Peyer's patch (tissue), 4 donors: ENCODE results near the gene ROR1.

Experiments
- POLR2A ChIP-seq, 2 donors: fragments of 450-650 bp; IDR thresholded peaks; one replicate each; pipeline ENCODE4 v1.5.1; 2017; ENCODE audit warnings: antibody characterized with exemption in 2 of 2, mild to moderate bottlenecking in 2 of 2, moderate library complexity in 2 of 2
- TF ChIP-seq, protein P1 (sequence below), 6 experiments: fragments of 450-650 bp in 4 of 6; fragments of 200-600 bp in 2 of 6; sonication (generic) in 1 of 6; IDR thresholded peaks; one replicate each; pipeline ENCODE4 v1.5.1; 2017 to 2019; ENCODE audit warnings: antibody characterized with exemption in 6 of 6, mild to moderate bottlenecking in 3 of 6, moderate library complexity in 1 of 6

DNA sequence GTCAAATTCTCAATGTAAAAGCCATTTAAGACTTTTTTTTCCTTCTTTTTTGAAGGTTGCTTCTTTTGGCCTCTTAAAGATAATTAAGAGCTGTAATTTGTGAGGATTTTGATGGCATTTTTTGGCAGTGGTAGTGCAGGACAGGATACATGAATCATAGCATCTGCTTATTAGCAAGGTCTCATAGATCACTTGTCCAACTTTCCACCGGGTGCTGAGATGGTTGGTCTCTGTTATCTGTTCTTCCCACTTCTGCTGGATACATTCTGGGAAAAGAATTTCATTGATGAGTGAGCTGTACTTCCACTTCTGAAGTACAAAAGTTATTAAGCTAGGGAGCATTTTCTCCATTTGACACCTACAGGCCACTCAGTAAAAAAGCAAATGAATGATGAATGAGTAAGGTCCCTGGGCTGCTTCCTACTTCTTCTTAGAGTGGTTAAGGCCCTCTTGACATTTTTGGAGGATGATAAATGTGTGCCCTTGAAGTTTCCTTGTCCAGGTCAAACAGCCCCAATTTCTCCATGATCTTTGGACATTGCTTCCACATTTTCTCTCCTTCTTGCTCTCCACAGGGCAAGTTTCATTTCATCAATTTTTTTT, 100.6 kb downstream of the ROR1 start:
- TF ChIP-seq POLR2A (IDR thresholded peaks at IDR 0.05), result no peak
- TF ChIP-seq, protein P1, sequence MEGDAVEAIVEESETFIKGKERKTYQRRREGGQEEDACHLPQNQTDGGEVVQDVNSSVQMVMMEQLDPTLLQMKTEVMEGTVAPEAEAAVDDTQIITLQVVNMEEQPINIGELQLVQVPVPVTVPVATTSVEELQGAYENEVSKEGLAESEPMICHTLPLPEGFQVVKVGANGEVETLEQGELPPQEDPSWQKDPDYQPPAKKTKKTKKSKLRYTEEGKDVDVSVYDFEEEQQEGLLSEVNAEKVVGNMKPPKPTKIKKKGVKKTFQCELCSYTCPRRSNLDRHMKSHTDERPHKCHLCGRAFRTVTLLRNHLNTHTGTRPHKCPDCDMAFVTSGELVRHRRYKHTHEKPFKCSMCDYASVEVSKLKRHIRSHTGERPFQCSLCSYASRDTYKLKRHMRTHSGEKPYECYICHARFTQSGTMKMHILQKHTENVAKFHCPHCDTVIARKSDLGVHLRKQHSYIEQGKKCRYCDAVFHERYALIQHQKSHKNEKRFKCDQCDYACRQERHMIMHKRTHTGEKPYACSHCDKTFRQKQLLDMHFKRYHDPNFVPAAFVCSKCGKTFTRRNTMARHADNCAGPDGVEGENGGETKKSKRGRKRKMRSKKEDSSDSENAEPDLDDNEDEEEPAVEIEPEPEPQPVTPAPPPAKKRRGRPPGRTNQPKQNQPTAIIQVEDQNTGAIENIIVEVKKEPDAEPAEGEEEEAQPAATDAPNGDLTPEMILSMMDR (IDR thresholded peaks at IDR 0.05), result no peak
